H1 (cell line): ENCODE measurements around the gene ATM. TPM values are rescaled to one million over a fixed set of nuclear protein-coding genes. Genes with fewer than 3 reads are reported as not detected.

ENCODE experiments used
- ASH2L ChIP-seq: fragments of 200-600, 300-600 bp; sonication (generic); IDR thresholded peaks from one replicate; pipeline ENCODE4 v1.7.1; 2017; ENCODE audit warnings: low read length
- CBX8 ChIP-seq: fragments of 300-800, 300-1000 bp; sonication (generic); IDR thresholded peaks from 2 replicates; pipeline ENCODE4 v1.7.1; 2016; ENCODE audit warnings: low read depth, low read length, borderline replicate concordance
- CHD1 ChIP-seq: IDR thresholded peaks from 2 replicates; pipeline ENCODE4 v1.6.1; 2012; ENCODE audit warnings: low read depth, low read length, improper control_type of control experiment
- CREB1 ChIP-seq: IDR thresholded peaks from 2 replicates; pipeline ENCODE4 v1.6.1; 2012; ENCODE audit warnings: inconsistent platforms
- CTBP2 ChIP-seq: IDR thresholded peaks from 2 replicates; pipeline ENCODE4 v1.7.0; 2011; ENCODE audit warnings: borderline replicate concordance, mild to moderate bottlenecking, moderate library complexity, mixed read lengths, low read length; ENCODE audit not compliant: insufficient read depth, insufficient read length
- CTCF ChIP-seq, 3 experiments: IDR thresholded peaks; 1 replicate in 2 of 3; 2 replicates in 1 of 3; pipeline versions ENCODE4 v1.5.1 to v1.6.1; 2011; ENCODE audit warnings: low read length in 3 of 3, mild to moderate bottlenecking in 3 of 3, inconsistent platforms in 2 of 3, low read depth in 1 of 3, moderate library complexity in 1 of 3; ENCODE audit not compliant: insufficient read depth in 1 of 3; ENCODE audit errors: control extremely low read depth in 1 of 3
- EGR1 ChIP-seq: IDR thresholded peaks from 2 replicates; pipeline ENCODE4 v1.6.1; 2011; ENCODE audit warnings: low read depth, low read length, borderline replicate concordance
- GABPA ChIP-seq: IDR thresholded peaks from 2 replicates; pipeline ENCODE4 v1.6.1; 2011; ENCODE audit warnings: mild to moderate bottlenecking, low read length, moderate library complexity, borderline replicate concordance; ENCODE audit not compliant: insufficient read depth
- GTF2F1 ChIP-seq: IDR thresholded peaks from 2 replicates; pipeline ENCODE4 v1.6.1; 2012; ENCODE audit warnings: low read depth, low read length, improper control_type of control experiment, borderline replicate concordance
- JUND ChIP-seq: IDR thresholded peaks from 2 replicates; pipeline ENCODE4 v1.6.1; 2011; ENCODE audit warnings: mild to moderate bottlenecking, improper control_type of control experiment, low read length
- KDM4A ChIP-seq: IDR thresholded peaks from one replicate; pipeline ENCODE4 v1.7.1; 2012; ENCODE audit warnings: low read depth, mild to moderate bottlenecking, moderate library complexity, low read length, inconsistent platforms; ENCODE audit not compliant: severe bottlenecking
- MAFK ChIP-seq: IDR thresholded peaks from 2 replicates; pipeline ENCODE4 v1.6.1; 2012; ENCODE audit warnings: low read depth, mild to moderate bottlenecking, improper control_type of control experiment, low read length
- MAX ChIP-seq: IDR thresholded peaks from 2 replicates; pipeline ENCODE4 v1.6.1; 2012; ENCODE audit warnings: inconsistent platforms
- NANOG ChIP-seq: IDR thresholded peaks from 2 replicates; pipeline ENCODE4 v1.6.1; 2011; ENCODE audit warnings: low read length, low read depth, mild to moderate bottlenecking, inconsistent platforms; ENCODE audit not compliant: insufficient read depth, poor library complexity, severe bottlenecking
- NRF1 ChIP-seq: IDR thresholded peaks from 2 replicates; pipeline ENCODE4 v1.6.1; 2011; ENCODE audit warnings: mild to moderate bottlenecking, low read depth, low read length, improper control_type of control experiment
- PHF8 ChIP-seq: fragments of 200-600 bp; sonication (generic); conservative IDR thresholded peaks from 2 replicates; pipeline ENCODE4 v1.7.1; 2012; ENCODE audit warnings: low read depth, mild to moderate bottlenecking, inconsistent platforms, low read length, moderate library complexity
- RBBP5 ChIP-seq: IDR thresholded peaks from 2 replicates; pipeline ENCODE4 v1.7.1; 2012; ENCODE audit warnings: low read depth, mild to moderate bottlenecking, inconsistent platforms, low read length, moderate library complexity, borderline replicate concordance
- RFX5 ChIP-seq: IDR thresholded peaks from 2 replicates; pipeline ENCODE4 v1.6.1; 2011; ENCODE audit warnings: low read depth, low read length, improper control_type of control experiment, borderline replicate concordance
- SIRT6 ChIP-seq: IDR thresholded peaks from one replicate; pipeline ENCODE4 v1.7.1; 2012; ENCODE audit warnings: low read length, inconsistent platforms
- TAF7 ChIP-seq: optimal IDR thresholded peaks from 2 replicates; pipeline ENCODE3; 2011; ENCODE audit warnings: low read depth, mild to moderate bottlenecking, inconsistent platforms, low read length, moderate library complexity, borderline replicate concordance
- TEAD4 ChIP-seq: IDR thresholded peaks from 2 replicates; pipeline ENCODE4 v1.6.1; 2012; ENCODE audit warnings: low read depth, low read length, inconsistent platforms, mixed read lengths
- YY1 ChIP-seq: IDR thresholded peaks from 2 replicates; pipeline ENCODE4 v1.6.1; 2011; ENCODE audit warnings: low read depth, mild to moderate bottlenecking, low read length
- polyA plus RNA-seq, 7 experiments: library from polyadenylated mRNA; depleted of rRNA in 3 of 7; stranded (reverse) in 5 of 7; unstranded in 2 of 7; fragments of >200 nt in 5 of 7; fragments of 200-250 nt in 2 of 7; gene quantifications; 1 replicate in 5 of 7; 2 replicates in 1 of 7; 4 replicates in 1 of 7; pipeline versions ENCODE4 v1.2.1 to v1.2.3, GENCODE V29; 2011 to 2013; ENCODE audit warnings: missing spikeins in 2 of 7, mixed read lengths in 2 of 7
- total RNA-seq: library from RNA; stranded (reverse); fragmentation: NEBNext Ultra II Directional; extraction: Animal tissue kit (Norgen Biotek cat#: 25700); gene quantifications from 2 replicates; pipeline ENCODE4 v1.2.1, GENCODE V29; 2021

The ATM gene
- total and polyA plus RNA-seq, 2 of the 8 experiments (the other 6 are each of a cell fraction or from before 2014, with no cell fraction given) = 14.9 to 55.4 TPM

- TF ChIP-seq KDM4A (no peak), NANOG (no peak), CBX8 (no peak), MAX (peak; percentile 95), EGR1 (no peak), TEAD4 (0 out of 2 replicates have a peak, but pooled peaks have one; percentile 1), YY1 (no peak), CTBP2 (no peak), MAFK (no peak), SIRT6 (no peak), ASH2L (peak; percentile 84), GABPA (0 out of 2 replicates have a peak, but pooled peaks have one; percentile 43), NRF1 (peak; percentile 58), CHD1 (no peak), GTF2F1 (peak; percentile 4; the same call in 1 of the 2 replicates), CTCF (IDR thresholded peaks at IDR 0.05; ENCODE audit: control extremely low read depth in 1 of 3, insufficient read depth in 1 of 3, low read depth in 1 of 3, low read length in 3 of 3) (peak; percentile 48 to 77 (median 75)), JUND (no peak), CREB1 (peak; percentile 84), PHF8 (peak; percentile 89), TAF7 (no peak), RFX5 (no peak), RBBP5 (peak; percentile 85)
Measured at GRCh38 chr11:108222574-108223347, at the start of gene ATM, which contains the start of gene NPAT (continued).
